ENCODE results near the gene KCNMA1. TPM values are rescaled to one million over a fixed set of nuclear protein-coding genes. Genes with fewer than 3 reads are reported as not detected.

The KCNMA1 gene
- total RNA-seq, 4 donors from 2014 or later = 68.4 to 170 (median 119) TPM

DNA sequence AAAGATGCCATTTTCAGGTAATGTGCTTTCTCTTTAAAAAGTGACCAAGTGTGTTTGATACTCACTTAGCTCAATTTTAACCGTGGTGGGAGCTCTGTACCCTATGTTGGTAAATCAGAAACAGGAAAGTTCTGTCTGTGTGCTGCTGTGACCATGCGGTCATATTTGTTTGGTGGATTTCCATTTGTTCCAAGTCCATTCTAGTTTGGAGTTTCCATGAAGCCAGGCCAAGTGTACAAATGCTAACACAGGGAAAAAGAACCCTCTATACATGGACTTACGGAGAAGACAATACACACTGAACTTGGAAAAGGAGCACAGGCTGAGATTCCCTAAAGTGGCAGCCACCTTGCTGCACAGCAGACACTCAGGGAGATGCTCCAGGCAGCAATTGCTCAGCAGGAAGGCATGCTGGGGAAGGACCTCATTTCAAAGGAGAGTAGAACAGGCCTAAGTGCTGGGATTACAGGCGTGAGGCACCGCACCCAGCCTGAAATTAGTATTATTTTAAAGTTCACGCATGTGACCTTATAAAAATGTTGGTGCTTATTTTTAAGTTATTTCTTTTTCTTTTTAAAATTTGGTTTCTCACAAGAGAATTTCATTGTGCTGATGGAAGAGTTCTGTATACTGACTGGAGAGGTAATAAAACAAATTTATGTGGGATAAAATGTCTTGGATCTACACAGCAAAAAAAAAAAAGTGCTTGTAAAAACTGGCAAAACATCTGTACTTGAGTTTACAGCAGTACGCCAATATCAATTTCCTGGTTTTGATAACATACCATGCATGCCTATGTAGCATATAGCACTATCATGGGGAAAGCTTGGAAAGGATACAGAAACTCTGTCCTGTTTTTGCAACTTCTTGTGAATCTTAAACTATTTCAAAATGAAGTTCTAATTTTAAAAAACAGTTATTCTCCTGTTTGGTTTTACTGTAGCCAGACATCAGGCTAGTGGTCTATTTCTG is 436.2 kb downstream of the KCNMA1 start:
- peaks cover 8% of the 10 kb centered on the region for H3K27me3 ChIP-seq
- in situ Hi-C loops (cut with MboI; ENCODE audit: low pct_ligation_motif_present in 1 of 4, low pct_unique_long_range_greater_than_20kb in 1 of 4, low sequenced_read_pairs in 3 of 4) = no loop called here
- peak in 1 of 3 donors; percentile 35 for TF ChIP-seq POLR2AphosphoS5 (IDR thresholded peaks at IDR 0.05)
- no peak for TF ChIP-seq CTCF (IDR thresholded peaks at IDR 0.05)
- H3K36me3 ChIP-seq = no peaks in the 10 kb centered on the region
- WGBS, 2 donors (ENCODE audit: low coverage in 1 of 2) = 21 to 36% methylated on average over 4 to 7 of the region's 7 CpGs
- no peak for DNase-seq
- peaks cover 0 to 15% (median 9%) of the 10 kb centered on the region in 4 donors for H3K4me1 ChIP-seq
- H3K4me3 ChIP-seq = no peak overlapping the region
- H3K27ac ChIP-seq = peak overlapping the region; percentile 59 to 84 (median 72)
- intact Hi-C loops (cut with DNase I; ENCODE audit: low total_unique reads) = no loop called here
- no peaks in the 10 kb centered on the region for H3K9me3 ChIP-seq

GRCh38 chr10:77197544-77197943 is 440.1 kb downstream of the KCNMA1 start:
- in situ Hi-C loops (cut with MboI; ENCODE audit: low pct_ligation_motif_present in 1 of 4, low pct_unique_long_range_greater_than_20kb in 1 of 4, low sequenced_read_pairs in 3 of 4) = loop anchor here in 1 of 4 donors (25.0 kb wide), 1 partner anchor 190 kb away; no protein-coding TSS in a partner anchor
- H3K27ac ChIP-seq = peak overlapping the region; percentile 21 to 84 (median 72)
- H3K36me3 ChIP-seq = no peaks in the 10 kb centered on the region
- DNase-seq = no peak
- H3K9me3 ChIP-seq = no peaks in the 10 kb centered on the region
- H3K4me3 ChIP-seq = no peak overlapping the region
- H3K4me1 ChIP-seq = peaks cover 0 to 21% (median 11%) of the 10 kb centered on the region in 4 donors
- 84 to 96% methylated on average over 3 to 12 of the region's 12 CpGs for WGBS, 2 donors (ENCODE audit: low coverage in 1 of 2)
- intact Hi-C loops (cut with DNase I; ENCODE audit: low total_unique reads) = no loop called here
- no peaks in the 10 kb centered on the region for H3K27me3 ChIP-seq
- TF ChIP-seq POLR2AphosphoS5 (IDR thresholded peaks at IDR 0.05) (no peak), POLR2A (IDR thresholded peaks at IDR 0.05) (no peak), CTCF (IDR thresholded peaks at IDR 0.05) (no peak), EP300 (IDR thresholded peaks at IDR 0.05; ENCODE audit: low read depth) (no peak)

- peaks cover 0 to 13% (median 4%) of the 10 kb centered on the region in 4 donors for H3K4me1 ChIP-seq
- in situ Hi-C loops (cut with MboI; ENCODE audit: low pct_ligation_motif_present in 1 of 4, low pct_unique_long_range_greater_than_20kb in 1 of 4, low sequenced_read_pairs in 3 of 4) (loop anchor here in 1 of 4 donors (25.0 kb wide), 1 partner anchor 191 kb away; no protein-coding TSS in a partner anchor), intact Hi-C loops (cut with DNase I; ENCODE audit: low total_unique reads) (no loop called here)
- TF ChIP-seq POLR2AphosphoS5 (IDR thresholded peaks at IDR 0.05) (no peak), POLR2A (IDR thresholded peaks at IDR 0.05) (no peak), EP300 (IDR thresholded peaks at IDR 0.05; ENCODE audit: low read depth) (no peak)
- no peaks in the 10 kb centered on the region for H3K36me3 ChIP-seq
- peak overlapping the region; percentile 63 to 84 (median 76) for H3K27ac ChIP-seq
- H3K9me3 ChIP-seq = no peaks in the 10 kb centered on the region
- no peak for DNase-seq
- WGBS, 2 donors (ENCODE audit: low coverage in 1 of 2) = 75 to 88% methylated on average over 2 of the region's 2 CpGs
- H3K4me3 ChIP-seq = no peak overlapping the region
- H3K27me3 ChIP-seq = no peaks in the 10 kb centered on the region
These were observed 441.0 kb downstream of the KCNMA1 start for GRCh38 chr10:77196614-77197013.

GRCh38 chr10:77195101-77195500 is 442.5 kb downstream of the KCNMA1 start:
- Histone ChIP-seq H3K4me1 (peaks cover 0 to 6% (median 2%) of the 10 kb centered on the region in 4 donors), H3K27me3 (no peaks in the 10 kb centered on the region), H3K36me3 (no peaks in the 10 kb centered on the region), H3K4me3 (no peak overlapping the region), H3K27ac (peak overlapping the region; percentile 63 to 84 (median 80)), H3K9me3 (no peaks in the 10 kb centered on the region)
- no peak for DNase-seq
- in situ Hi-C loops (cut with MboI; ENCODE audit: low pct_ligation_motif_present in 1 of 4, low pct_unique_long_range_greater_than_20kb in 1 of 4, low sequenced_read_pairs in 3 of 4) (loop anchor here in 1 of 4 donors (25.0 kb wide), 1 partner anchor 192 kb away; no protein-coding TSS in a partner anchor), intact Hi-C loops (cut with DNase I; ENCODE audit: low total_unique reads) (no loop called here)
- TF ChIP-seq CTCF (IDR thresholded peaks at IDR 0.05) (no peak), POLR2A (IDR thresholded peaks at IDR 0.05) (no peak), EP300 (IDR thresholded peaks at IDR 0.05; ENCODE audit: low read depth) (peak; percentile 88), POLR2AphosphoS5 (IDR thresholded peaks at IDR 0.05) (peak; percentile 55 to 79 (median 71))
- 43 to 80% methylated on average over 1 to 2 of the region's 2 CpGs for WGBS, 2 donors (ENCODE audit: low coverage in 1 of 2)
